Small intestine (tissue), 7 donors: Measurements from ENCODE around the gene PLPP7. TPM values are rescaled to one million over a fixed set of nuclear protein-coding genes. Genes with fewer than 3 reads are reported as not detected.

ENCODE experiments used
- DNase-seq, 2 donors: peaks; one replicate each; pipeline versions ENCODE4 v3.0.0 to v3.0.0-alpha.2; 2013
- FAIRE-seq: peaks from 2 replicates; lab custom pipeline; 2012; peaks lifted over from hg19 to GRCh38; lab: Jason Lieb, UNC
- H3K27ac ChIP-seq, 3 donors: one replicate each; pipeline ENCODE4 v1.5.1; 2013; ENCODE audit warnings: low read length in 2 of 3, mild to moderate bottlenecking in 2 of 3, control low read depth in 1 of 3, inconsistent platforms in 1 of 3, low read depth in 1 of 3, moderate library complexity in 1 of 3
- H3K27me3 ChIP-seq, 3 donors: one replicate each; pipeline ENCODE4 v1.6.1; 2013; ENCODE audit warnings: low read length in 3 of 3, inconsistent platforms in 1 of 3; ENCODE audit not compliant: control insufficient read depth in 3 of 3, insufficient read depth in 3 of 3
- H3K36me3 ChIP-seq, 3 donors: one replicate each; pipeline ENCODE4 v1.6.1; 2013; ENCODE audit warnings: low read length in 3 of 3, inconsistent platforms in 1 of 3, low read depth in 1 of 3, mild to moderate bottlenecking in 1 of 3, moderate library complexity in 1 of 3; ENCODE audit not compliant: control insufficient read depth in 3 of 3, insufficient read depth in 2 of 3
- H3K4me1 ChIP-seq, 3 donors: one replicate each; pipeline ENCODE4 v1.6.1; 2013; ENCODE audit warnings: low read length in 2 of 3, inconsistent platforms in 1 of 3, low read depth in 1 of 3, mild to moderate bottlenecking in 1 of 3, moderate library complexity in 1 of 3; ENCODE audit not compliant: control insufficient read depth in 3 of 3, insufficient read depth in 2 of 3
- H3K4me3 ChIP-seq, 3 donors: one replicate each; pipeline ENCODE4 v1.5.1; 2013; ENCODE audit warnings: low read length in 3 of 3, control low read depth in 1 of 3, inconsistent platforms in 1 of 3, low read depth in 1 of 3, mild to moderate bottlenecking in 1 of 3, moderate library complexity in 1 of 3
- H3K9me3 ChIP-seq, 2 donors: one replicate each; pipeline ENCODE4 v1.6.1; 2013; ENCODE audit warnings: low read depth in 1 of 2, low read length in 1 of 2; ENCODE audit not compliant: control insufficient read depth in 2 of 2, insufficient read depth in 1 of 2
- WGBS, 3 donors: extraction: QIAGEN DNeasy Blood & Tissue Kit; methylation state at CpG; one replicate each; pipeline ENCODE4 v1.1.7; 2013; 5-methylcytosine and 5-hydroxymethylcytosine counted together
- polyA plus RNA-seq, 4 donors: library from polyadenylated mRNA; stranded (reverse) in 3 of 4; unstranded in 1 of 4; fragments of 200-250 nt in 3 of 4; fragments of 120-200 nt in 1 of 4; gene quantifications; one replicate each; pipeline versions ENCODE4 v1.2.1 to v1.2.3, GENCODE V29; 2013
- donor health status: healthy with polysubstance abuse.
- donor health status: control.
- donor health status: control.
- donor health status: Bipolar disorder and iron deficiency.
- donor health status: healthy.

The PLPP7 gene
- polyA plus RNA-seq, 4 donors, result 0.34 to 1.9 (median 0.54) TPM; not detected in 1

DNA sequence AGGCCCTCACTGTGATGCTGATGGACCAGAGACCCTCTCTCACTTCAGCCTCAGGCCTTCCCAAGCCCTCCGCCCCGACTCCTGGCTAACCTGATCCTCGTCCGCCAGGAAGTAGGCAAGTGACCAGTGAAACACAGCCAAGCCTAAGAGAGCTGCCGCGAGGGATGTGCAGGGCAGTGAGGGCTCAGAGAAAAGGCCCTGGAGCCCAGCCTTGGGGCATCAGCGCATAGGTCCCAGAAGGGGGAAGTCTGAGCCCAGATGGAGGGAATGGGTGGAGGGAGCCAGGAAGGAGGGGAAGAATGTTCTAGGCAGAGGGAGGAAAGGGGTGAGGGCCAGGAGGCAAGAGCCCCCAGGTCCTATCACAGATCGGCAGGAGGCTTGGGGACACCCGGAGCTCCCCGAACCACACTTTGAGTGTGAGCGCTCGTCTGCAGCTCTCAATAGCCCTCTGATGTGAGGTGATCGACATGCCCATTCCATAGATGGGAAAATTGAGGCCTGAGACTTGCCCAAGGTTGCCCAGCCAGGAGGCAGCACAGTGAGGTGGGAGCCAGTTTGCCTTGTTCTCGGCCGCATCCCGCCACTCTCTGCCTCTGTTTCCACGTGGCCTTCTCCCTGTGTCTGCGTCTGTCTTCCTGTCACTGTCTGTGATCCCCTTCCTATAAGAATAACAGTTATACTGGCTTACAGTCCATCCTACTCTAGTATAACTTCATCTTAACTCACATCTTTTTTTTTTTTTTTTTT is 20.2 kb downstream of the PLPP7 start:
- no peak for FAIRE-seq
- Histone ChIP-seq H3K4me3 (no peak overlapping the region), H3K9me3 (no peaks in the 10 kb centered on the region), H3K36me3 (no peaks in the 10 kb centered on the region), H3K4me1 (no peaks in the 10 kb centered on the region), H3K27ac (no peak overlapping the region), H3K27me3 (peaks cover 0 to 8% (median 0%) of the 10 kb centered on the region in 3 donors)
- DNase-seq, result no peak
- 86 to 88% (median 86%) methylated on average over 18 of the region's 18 CpGs for WGBS, 3 donors

DNA sequence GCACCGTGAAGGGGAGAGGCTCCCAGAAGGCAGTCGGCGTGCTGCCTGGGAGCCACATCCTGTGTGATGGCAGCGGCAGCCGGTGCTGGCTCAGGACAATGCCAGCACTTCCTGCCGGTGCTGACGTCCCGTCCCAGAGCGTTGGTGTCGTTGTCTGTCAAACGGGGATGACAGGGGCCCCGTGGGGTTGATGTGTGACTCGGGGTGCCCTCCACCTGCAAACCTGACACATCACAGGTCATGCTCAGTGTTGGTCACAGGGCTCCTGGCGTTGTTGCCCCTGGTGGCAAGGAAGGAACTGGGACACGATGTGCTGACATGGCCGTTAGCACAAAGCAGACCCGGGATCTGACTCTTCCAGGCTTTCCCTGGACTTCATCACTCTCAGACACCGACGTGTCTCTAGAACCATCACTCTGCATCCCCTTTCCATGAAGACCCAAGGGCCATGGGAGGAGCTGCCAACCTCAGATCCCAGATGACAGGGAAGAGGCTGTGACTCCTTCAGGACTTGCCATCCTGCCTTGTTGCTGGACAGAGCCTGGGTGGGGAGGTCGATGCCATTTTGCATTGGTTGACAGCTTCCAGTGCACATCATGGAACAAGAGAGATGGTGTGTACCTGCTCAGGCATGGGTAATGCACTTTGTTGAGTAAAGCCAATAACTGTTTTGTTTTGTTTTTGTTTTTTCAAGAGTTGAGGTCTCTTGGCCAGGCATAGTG is 21.5 kb downstream of the PLPP7 start:
- H3K4me3 ChIP-seq, result no peak overlapping the region
- no peaks in the 10 kb centered on the region for H3K4me1 ChIP-seq
- peaks cover 0 to 5% (median 5%) of the 10 kb centered on the region in 3 donors for H3K27me3 ChIP-seq
- WGBS, 3 donors, result 27 to 33% (median 30%) methylated on average over 18 to 20 of the region's 20 CpGs
- peaks cover 0 to 2% of the 10 kb centered on the region in 2 donors for H3K9me3 ChIP-seq
- DNase-seq (peak in 1 of 2 donors; percentile 20), FAIRE-seq (no peak)
- H3K36me3 ChIP-seq, result no peaks in the 10 kb centered on the region
- no peak overlapping the region for H3K27ac ChIP-seq

DNA sequence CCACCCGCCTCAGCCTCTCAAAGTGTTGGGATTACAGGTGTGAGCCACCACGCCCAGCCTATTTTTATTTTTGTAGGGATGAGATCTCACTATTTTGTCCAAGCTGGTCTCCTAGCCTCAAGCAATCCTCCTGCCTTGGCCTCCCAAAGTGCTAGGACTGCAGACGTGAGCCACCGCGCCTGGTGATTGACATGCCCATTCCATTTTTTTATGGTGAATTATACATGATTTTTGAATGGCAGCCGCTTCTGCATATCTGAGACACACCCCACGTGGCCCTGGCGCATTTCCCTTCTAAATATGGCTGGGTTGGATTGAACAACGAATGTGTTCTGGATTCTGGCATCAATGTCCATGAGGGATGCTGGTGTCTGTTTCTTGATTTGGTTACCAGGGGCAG is 22.7 kb downstream of the PLPP7 start:
- H3K9me3 ChIP-seq, result peaks cover 0 to 4% of the 10 kb centered on the region in 2 donors
- FAIRE-seq (no peak), DNase-seq (no peak)
- H3K4me3 ChIP-seq, result no peak overlapping the region
- WGBS, 3 donors, result 74 to 88% (median 76%) methylated on average over 9 of the region's 9 CpGs
- peaks cover 0 to 6% (median 5%) of the 10 kb centered on the region in 3 donors for H3K27me3 ChIP-seq
- no peaks in the 10 kb centered on the region for H3K4me1 ChIP-seq
- H3K27ac ChIP-seq, result no peak overlapping the region
- H3K36me3 ChIP-seq, result no peaks in the 10 kb centered on the region

DNA sequence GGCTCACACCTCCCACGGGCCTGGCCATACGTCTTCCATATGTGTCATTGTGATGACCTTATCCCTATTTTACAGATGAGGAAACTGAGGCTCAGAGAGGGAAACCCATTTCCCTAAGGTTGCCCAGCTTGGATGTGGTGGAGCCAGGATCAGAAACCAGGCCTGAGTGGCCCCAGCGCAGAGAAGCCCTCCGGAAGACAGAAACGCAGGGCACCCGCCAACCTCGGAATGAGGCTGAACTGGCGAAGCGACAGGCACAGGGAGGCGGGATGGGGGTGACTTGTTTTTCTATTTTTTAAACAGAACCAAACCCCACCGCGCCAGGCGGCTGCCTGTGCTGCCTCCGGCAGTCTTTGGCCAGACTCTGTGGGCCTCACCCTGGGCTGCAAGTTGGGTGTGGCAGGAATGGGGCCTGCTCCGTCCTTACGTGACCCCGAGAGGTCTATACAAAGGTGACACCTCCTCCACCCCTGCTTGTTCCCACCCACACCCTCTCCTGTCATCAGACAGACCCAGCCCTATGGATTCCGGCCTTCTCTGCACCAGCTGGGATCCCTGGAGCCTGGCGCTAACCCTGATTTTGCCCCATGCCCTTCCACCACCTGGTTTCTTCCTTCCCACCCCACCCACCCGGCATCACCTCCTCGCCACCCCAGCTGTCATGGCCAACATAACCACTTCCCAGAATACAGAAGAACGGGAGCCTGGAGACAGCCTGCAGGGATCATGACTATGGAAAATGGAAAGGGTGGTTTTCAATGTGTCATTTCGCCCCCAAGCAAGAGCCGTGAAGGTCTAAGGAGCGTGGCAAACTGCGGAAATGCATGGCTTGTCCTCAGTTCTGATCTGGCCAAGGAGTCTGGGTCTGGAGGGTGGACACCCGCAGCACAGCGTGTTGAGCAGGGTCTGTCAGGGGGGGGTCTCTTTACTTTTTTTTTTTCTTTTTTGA is 23.6 kb downstream of the PLPP7 start:
- Histone ChIP-seq H3K4me3 (no peak overlapping the region), H3K27me3 (peaks cover 0 to 6% (median 5%) of the 10 kb centered on the region in 3 donors), H3K36me3 (no peaks in the 10 kb centered on the region), H3K27ac (no peak overlapping the region), H3K4me1 (no peaks in the 10 kb centered on the region), H3K9me3 (peaks cover 0 to 4% of the 10 kb centered on the region in 2 donors)
- DNase-seq (peak in 1 of 2 donors; percentile 36), FAIRE-seq (no peak)
- WGBS, 3 donors, result 59 to 77% (median 72%) methylated on average over 28 of the region's 28 CpGs

DNA sequence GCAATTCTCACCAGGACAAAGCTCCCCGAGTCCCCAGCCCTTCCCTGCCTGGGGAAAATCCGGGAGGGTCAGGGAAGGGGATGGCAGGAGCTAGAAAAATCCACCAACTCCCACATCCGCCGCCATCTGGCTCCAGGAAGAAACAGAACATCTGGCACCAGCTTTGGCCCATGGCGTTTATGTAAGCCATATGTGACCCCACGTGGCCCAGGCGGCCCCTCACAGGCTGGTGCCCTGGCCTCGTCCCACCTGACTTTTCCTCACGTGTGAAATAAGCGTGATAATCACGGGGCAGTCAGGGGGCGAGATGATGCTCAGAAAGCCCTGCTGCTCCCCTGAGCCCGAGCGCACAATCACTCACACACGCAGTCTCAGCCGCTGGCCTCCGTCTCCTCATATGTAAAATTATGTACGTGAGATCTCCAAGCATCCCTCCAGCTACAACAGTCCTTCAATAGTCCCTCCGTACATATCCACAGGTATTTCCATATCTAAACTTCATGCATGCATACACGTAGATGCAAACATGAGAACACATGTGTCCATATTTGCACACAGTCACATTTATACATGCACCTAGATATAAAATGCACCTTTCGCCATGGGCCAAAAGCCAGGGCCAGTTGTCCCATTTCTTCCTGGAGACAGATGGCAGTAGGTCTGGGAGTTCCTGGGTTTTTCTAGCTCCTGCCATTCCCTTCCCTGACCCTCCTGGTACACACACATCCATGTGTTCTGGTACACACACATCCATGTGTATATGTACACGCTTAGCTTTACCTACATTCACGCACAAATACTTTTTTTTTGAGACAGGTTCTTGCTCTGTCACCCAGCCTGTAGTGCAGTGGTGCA is 28.9 kb downstream of the PLPP7 start:
- Histone ChIP-seq H3K36me3 (no peaks in the 10 kb centered on the region), H3K4me3 (no peak overlapping the region), H3K27ac (no peak overlapping the region), H3K27me3 (peaks cover 0 to 6% (median 0%) of the 10 kb centered on the region in 3 donors), H3K4me1 (no peaks in the 10 kb centered on the region), H3K9me3 (peaks cover 0 to 5% of the 10 kb centered on the region in 2 donors)
- FAIRE-seq (no peak), DNase-seq (no peak)
- WGBS, 3 donors, result 76 to 85% (median 81%) methylated on average over 23 of the region's 23 CpGs

DNA sequence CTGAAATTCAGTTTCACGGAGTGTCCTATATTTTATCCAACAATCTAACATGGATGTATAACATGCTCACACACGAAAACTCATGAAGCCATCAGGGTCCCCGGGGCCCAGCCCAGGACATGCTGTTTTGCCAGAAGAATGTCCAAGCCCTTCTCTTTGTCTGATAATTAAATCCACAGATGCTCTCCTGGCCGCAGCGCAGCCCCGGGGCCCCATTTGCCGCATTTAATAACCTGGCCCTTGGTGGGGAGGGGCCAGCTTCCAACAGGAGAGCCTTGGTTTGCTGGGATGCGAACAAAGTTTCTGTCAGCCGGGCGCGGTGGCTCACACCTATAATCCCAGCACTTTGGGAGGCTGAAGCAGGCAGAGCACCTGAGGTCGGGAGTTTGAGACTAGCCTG is 30.0 kb downstream of the PLPP7 start:
- H3K27me3 ChIP-seq, result peaks cover 0 to 6% (median 0%) of the 10 kb centered on the region in 3 donors
- no peak overlapping the region for H3K4me3 ChIP-seq
- no peaks in the 10 kb centered on the region for H3K36me3 ChIP-seq
- H3K27ac ChIP-seq, result no peak overlapping the region
- H3K9me3 ChIP-seq, result peaks cover 0 to 8% of the 10 kb centered on the region in 2 donors
- no peak for DNase-seq
- no peaks in the 10 kb centered on the region for H3K4me1 ChIP-seq
- 86 to 92% (median 86%) methylated on average over 12 of the region's 12 CpGs for WGBS, 3 donors
- no peak for FAIRE-seq

DNA sequence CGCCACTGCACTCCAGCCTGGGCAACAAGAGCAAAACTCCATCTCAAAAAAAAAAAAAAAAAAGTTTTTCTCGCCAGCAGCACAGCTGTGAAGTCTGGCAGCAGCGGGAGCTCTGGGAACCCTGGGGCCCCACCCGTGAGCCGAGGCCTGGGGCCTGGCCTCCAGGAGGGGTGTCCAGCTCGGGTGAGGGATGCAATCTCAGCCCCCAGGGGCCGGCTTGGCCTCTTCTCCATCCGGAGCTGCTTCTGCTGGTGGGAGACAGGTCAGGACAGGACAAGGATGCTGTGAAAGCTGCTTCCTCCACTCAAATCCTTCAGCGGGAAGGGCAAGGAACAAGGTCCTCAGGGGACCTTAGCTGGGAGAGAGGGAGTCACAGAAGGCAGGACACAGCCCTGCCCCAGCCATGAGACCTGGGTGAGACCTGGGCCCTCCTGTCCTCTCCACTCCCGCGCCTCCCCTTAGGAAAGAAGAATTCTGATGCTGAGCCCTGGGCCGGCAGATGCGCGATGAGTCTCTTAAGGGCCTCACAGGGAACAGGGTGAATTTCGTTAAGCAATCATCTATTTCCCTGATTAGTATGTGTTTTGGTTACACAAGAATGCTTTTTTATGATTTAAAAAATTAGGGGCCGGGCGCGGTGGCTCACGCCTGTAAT is 30.6 kb downstream of the PLPP7 start:
- H3K4me1 ChIP-seq, result no peaks in the 10 kb centered on the region
- 65 to 72% (median 66%) methylated on average over 18 to 19 of the region's 19 CpGs for WGBS, 3 donors
- FAIRE-seq (no peak), DNase-seq (no peak)
- H3K4me3 ChIP-seq, result no peak overlapping the region
- no peaks in the 10 kb centered on the region for H3K36me3 ChIP-seq
- H3K9me3 ChIP-seq, result peaks cover 0 to 8% of the 10 kb centered on the region in 2 donors
- peaks cover 0 to 6% (median 0%) of the 10 kb centered on the region in 3 donors for H3K27me3 ChIP-seq
- H3K27ac ChIP-seq, result no peak overlapping the region
